GM18861 (cell line): ENCODE measurements around the gene ZNF669.
A peak's percentile ranks its signal among the peaks of the same experiment; 100 is the strongest.

Experiments
- ATAC-seq: cut with Tn5 transposase; IDR thresholded peaks from one replicate; pipeline ENCODE4 v1.9.1; 2021; ENCODE audit not compliant: unreplicated experiment

Gene ZNF669

DNA sequence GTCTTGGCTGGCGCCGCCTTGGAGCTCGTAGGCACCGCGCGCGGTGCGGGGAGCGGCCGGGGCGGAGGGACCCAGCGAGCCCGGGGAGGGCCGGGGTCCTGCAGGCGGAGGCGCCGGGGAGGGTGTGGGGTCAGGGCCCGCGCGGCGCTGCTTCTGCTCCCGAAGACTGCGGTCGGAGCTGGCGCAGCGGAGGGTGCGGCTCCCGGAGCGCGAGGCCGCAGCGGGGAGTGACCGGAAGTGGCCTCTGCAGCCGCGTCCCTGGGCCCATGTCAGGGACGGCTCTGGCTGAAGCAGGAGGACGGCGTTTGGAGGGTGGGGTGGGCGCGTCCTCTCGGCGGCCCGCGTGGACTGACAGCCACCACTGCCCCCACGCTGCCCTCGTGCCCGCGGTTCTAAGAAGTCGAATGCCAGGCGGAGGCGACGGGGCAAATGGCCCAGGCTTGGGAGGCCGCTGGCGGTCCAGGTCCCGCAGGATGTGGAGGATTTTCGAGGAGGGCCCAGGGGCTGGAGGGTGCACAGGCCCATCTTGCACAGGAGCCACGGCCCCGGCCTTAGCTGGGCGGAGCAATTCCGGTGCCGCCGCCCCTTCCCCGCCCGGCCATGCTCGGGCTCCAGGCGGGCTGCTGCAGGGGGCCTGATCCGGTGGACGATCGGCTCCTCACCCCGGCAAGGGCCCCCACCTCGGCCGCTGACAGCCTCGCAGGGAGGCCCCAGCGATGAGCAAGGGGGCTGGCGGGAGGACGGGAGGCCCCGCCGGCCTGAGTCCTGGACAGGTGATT, 7.7 kb upstream of the ZNF669 start:
- no peak for ATAC-seq

DNA sequence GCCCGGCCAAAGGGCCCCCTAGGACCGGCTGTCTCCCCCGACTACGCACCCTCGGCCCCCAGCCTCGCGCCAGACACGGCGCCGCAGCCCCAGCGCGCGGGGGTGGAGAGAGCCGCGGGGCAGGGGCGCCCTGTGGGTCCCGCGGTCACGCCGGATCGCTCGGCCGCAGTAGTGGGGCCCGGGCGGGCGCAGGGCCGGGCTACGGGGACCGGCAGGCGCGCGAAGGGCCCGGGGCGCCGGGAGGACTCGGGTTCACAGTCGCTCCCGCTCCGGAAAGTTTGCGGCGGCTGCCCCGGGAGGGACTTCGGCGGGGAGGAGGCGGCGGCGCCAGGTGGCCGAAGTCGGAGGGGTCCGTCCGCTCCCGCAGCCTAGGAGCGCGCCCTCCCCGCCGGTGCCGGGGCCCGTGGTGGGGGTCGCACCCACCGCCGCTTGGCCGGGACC, 7.1 kb upstream of the ZNF669 start:
- no peak for ATAC-seq

- ATAC-seq = no peak
Observed at GRCh38 chr1:247110627-247111258, 6.6 kb upstream of the ZNF669 start.

- ATAC-seq = no peak
Observed at GRCh38 chr1:247107694-247108093, 3.5 kb upstream of the ZNF669 start.

GRCh38 chr1:247105966-247106365, 1.8 kb upstream of the ZNF669 start:
- no peak for ATAC-seq

DNA sequence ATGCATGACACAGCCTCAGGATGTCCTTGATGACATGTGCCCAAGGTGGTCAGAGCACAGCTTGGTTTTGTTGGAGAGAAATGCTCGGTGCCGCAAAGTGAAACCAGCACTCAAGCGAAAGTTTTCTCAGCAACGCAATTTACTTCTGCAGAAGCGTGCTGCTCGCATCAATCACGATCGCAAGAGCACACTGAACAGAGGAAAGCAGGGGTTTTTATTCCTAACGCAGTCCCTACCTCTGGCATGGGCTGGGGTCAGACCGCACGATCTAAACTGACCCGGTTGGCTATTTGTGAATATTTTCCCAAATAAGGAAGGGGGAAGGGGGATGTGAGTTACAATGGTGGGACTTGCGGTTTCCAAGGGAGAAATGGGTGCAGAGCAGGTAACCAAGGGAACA, 809 bp upstream of the ZNF669 start:
- ATAC-seq = no peak

DNA sequence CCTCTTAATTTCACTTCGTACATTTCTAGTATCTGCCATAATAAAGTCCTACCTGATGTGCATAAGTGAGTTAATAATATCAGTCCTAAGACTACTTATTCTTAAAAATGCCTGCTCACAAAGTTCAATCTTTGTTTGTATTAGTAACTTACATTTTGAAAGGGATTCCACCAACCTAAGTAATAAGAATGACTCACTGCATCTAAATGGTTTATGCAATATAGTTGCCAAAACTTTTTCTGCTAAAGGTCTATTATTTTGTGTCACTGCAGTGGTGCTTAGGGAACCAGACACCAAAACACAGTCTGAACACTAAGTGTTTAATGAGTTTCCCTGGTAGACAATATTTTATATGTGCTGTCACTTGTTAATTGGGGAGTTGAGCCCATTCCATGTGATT, 1.8 kb downstream of the ZNF669 start:
- no peak for ATAC-seq

DNA sequence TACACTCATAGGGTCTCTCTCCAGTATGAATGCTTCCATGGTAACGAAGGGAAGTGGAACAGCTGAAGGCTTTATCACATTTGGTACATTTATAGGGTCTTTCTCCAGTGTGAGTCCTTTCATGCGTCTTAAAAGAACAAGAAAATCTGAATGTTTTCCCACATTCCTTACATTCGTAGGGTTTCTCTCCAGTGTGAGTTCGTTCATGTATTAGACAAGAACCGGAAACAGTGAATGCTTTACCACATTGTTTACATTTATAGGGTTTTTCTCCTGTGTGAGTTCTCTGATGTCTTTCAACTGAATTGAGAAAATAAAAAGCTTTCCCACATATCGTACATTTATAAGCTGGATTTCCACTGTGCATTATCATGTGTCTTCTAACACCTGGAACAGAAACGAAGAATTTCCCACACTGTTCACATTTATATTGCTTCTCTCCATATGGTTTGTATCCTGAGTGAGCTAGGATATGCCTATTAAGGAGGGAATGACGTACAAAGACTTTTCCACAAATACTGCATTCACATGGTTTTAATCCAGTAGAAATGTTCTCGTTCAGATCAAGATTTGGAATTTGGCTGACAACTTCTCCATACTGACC, 3.4 kb downstream of the ZNF669 start:
- ATAC-seq = no peak

DNA sequence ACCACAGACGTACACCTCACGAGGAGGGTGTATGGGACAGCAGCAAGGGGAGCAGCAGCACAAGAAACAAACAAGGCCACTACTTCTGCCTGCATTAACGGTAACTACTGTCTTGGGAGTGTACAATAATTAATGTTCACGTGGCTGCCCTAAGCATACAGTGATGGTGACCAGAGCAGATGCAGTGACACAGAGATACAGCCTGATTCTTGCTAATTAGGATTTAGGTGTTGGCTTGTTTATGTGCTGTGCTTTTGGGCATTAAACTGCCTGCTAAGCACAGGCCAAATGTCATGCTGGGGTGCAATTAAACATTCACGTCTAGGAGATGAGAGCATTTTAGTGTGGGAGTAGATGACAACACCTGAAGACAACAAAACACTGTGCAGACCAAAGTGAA, 7.2 kb downstream of the ZNF669 start:
- no peak for ATAC-seq

DNA sequence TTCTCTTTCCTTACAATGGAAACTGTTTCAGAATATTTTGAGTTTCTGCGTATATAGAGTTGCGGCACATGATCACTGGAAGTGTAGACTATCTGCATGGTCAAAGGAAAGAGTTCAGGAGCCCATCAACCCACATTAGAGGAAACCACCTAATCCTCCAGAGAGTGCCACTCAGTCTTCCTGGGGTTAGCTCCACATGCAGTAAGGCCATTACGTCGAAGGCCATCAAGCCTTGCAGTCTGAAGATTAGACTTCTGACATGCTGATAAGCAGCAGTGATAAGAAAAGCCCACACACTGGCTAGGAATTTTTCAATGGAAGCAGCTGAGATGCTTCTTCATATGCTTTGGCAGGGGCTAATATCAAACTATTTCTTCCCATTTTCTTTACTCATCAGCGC, 7.6 kb downstream of the ZNF669 start:
- no peak for ATAC-seq

- ATAC-seq = no peak
Observed at GRCh38 chr1:247096112-247096511, 8.0 kb downstream of the ZNF669 start.

DNA sequence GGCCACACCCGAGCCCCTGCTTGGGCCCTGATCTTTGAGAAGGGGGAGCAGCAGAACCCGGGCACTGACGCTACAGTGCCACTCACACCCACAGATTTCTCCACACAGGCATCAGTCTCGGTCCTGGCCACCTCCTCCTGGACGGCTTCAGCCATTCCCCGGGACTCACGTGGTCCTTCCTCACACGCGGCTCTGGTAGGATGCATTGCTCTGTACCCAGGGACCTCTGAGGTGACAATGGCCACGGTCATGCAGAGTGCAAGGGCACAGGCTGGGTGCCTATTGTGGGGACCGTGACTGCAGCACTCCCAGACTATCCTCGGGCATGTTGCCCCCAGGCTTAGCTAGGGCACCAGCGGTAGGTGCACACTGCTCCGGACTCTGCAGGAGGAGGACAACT, 13.7 kb downstream of the ZNF669 start:
- no peak for ATAC-seq

DNA sequence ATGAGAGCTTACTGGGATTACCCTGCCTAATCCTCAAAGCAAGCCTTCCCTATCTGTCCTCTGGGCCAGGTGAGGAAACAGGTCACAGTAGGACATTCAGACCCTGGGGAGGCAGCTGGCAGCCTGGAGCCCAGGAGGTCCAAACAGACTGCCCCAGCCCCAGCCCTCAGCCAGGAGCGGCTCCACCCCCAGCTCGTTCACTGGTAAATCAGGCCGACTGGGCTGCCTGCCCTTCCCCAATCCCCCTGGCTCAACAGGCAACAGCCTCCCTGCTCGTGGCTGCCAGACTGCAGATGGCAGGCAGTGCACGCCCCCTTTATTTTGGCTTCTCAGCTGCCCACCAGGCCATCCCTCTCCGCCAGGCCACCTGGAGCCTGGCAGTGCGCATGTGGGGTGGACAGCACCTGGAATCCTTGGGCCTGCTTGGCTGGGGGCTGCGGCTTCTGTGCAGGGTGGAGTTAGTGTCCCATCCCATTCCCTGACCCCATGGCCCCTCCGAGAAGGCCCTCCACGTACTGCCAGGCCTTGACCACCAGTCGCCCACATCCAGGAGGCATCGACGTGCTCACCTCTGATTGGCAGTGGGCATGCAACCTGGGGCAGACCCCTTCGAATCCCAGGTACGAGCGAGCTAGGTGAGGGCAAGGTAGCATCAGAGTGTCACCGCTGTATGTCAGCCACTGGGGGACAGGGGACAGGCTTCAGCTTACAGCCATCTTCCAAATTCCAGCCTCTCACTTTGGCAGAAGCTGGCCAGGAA, 14.4 kb downstream of the ZNF669 start:
- no peak for ATAC-seq

- ATAC-seq = no peak
Observed at GRCh38 chr1:247088967-247089366, 15.2 kb downstream of the ZNF669 start.

DNA sequence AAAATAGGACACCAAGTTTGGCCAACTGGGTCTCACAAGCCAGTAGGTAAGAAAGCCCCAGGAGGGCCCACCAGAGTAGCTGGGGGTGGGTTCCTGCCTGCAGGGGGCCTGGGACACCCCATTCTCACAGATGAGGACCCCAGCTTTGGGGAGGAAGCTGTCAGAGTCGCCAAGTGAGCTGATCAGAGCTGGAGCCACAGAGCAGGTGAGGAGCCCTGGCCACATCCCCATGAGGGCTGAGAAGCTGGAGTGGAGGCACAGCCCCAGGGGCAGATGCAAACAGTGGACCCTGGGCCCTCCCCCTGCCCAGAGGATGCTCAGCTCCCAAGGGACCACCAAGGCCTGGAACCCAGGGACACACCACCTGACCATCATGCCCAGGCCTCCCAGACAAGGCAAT, 16.9 kb downstream of the ZNF669 start:
- no peak for ATAC-seq

DNA sequence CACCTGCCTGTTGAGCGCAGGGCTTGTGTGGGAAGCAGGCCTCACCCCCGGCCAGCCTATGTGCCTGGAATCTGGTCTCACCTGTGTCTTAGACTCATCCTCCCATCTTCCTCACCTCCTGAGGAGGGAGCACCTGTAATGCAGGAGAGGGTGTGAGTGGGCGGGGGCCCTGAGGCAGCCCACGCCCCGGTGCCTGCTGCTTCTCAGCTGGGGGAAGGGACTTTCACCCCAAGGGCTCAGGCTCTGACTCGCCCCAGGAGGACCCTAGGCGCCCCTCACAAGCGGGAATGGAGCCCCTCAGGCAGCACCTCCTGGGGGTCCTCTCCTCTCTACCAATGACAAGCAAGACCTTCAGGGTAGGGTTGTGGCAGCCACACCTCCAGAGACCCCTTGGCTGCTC, 18.8 kb downstream of the ZNF669 start:
- no peak for ATAC-seq

DNA sequence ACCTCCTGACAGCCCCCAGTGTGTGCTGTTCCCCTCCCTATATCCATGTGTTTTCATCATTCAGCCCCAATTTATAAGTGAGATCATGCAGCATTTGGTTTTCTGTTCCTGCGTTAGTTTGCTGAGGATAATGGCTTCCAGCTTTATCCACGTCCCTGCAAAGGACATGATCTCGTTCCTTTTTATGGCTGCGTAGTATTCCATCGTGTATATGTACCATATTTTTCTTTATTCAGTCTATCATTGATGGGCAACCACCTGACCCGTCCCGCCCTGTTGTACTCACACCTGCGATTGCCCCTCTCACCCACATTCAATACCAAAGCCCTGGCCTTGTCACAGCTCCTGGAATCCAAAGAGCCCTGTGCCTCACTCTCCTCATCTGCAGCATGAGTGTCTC, 19.4 kb downstream of the ZNF669 start:
- no peak for ATAC-seq

- ATAC-seq = no peak
Observed at GRCh38 chr1:247079141-247079874, 24.8 kb downstream of the ZNF669 start.

DNA sequence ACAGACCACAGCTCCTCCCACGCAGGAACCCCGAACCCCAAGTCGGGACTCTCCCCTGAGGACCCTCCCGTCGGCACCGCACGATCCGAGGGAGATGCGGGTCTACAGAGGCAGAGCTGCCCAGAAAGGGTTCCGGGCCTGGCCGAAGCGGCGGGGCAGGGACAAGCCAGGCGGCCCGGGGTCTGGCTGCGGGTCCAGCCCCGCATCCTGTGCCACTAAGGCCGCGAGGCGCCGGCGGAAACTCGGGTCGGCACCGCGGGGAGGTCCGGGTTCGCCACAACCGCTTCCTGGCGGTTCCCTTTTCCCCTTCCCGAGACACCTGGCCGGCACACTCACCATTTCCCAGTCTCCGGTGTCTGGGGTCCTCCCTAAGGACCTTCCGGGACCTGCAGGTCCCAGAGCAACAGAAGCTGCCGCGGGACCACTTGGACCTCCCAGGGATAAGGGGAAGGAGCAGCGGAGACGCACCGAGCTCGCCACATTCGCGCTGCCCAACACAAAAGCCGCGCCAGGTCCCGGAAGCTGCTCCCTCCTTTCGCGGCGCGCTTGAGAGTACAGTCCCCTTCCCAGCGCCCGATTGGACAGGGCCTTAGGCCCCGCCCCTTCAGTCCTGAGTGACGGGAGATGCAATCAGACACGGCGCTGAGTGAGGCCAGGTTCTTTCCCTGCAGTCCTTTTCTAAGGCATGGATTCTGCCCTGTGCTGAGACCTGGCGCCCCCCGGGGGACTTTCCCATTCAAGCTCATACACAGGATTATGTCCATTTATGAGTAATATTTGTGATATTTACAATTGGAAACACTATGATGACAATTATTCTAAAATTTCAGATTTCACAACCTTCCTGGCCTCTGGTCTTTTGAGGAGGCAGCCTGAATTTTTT, 25.7 kb downstream of the ZNF669 start, which contains the start of gene ZNF670:
Gene ZNF670 (minus strand): TSS at position 554 of the 883 bp plus-strand sequence. CDS start 215 bp downstream, at position 339.
- ATAC-seq = peak; percentile 97

- peak; percentile 33 for ATAC-seq
Observed at GRCh38 chr1:247077876-247078257, 26.3 kb downstream of the ZNF669 start.
